ENCODE data around the gene REPIN1.
A peak's percentile ranks its signal among the peaks of the same experiment; 100 is the strongest.

REPIN1 gene

DNA sequence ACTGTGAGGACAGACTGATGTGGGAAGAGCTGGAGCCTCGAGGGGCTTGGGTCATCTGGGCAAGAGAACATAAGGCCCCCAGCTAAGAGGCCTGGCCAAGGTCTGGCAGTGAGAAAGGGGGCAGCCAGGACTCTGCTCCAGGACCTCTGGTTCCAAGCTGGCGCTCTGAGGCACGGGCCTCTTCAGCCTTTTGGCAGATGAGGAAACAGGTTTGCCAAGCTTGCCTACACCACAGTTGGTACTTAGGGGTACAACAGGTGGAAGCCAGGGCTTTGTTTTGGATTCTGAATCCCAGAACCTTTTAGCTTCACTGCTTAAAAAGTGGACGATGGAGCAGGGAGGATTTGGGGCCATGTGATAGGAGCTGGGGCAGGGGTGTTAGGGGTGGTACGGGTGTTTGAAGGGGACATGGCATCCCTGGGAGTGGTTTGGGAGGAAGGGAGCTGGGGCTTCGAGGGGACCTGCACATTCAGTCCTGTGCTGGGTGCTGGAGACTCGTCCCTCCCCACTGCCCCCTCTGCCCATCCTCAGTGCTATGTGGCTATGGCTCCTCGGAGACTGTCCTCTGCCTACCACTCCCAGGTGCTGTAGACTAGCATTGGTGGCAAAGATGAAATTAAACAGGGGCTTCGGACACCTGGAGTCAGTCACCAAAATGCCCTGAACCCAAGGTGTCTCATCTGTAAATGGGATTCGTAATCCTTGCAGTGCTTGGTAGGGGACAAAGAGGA is 40.8 kb downstream of the REPIN1 start:
- DNase-seq: no peak

DNA sequence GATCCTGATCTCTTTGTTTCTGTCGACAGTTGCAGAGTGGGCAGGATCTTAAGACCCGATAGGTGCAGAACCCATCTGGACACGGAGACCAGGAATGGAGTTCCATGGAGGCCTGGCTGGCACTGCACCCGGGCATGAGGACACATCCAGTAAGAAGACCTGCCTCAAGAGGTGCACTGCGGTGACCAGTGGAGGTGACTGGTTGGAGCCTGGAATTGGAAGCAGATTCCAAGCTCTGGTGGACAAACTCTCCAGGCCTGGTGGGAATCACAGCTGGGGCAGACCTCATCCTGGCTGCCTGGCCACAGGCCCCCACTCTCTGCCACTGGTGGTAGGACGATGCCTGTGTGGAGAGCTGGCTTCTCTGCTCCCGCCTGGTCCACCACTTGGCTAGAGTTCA is 41.5 kb downstream of the REPIN1 start:
- no peak for DNase-seq

DNA sequence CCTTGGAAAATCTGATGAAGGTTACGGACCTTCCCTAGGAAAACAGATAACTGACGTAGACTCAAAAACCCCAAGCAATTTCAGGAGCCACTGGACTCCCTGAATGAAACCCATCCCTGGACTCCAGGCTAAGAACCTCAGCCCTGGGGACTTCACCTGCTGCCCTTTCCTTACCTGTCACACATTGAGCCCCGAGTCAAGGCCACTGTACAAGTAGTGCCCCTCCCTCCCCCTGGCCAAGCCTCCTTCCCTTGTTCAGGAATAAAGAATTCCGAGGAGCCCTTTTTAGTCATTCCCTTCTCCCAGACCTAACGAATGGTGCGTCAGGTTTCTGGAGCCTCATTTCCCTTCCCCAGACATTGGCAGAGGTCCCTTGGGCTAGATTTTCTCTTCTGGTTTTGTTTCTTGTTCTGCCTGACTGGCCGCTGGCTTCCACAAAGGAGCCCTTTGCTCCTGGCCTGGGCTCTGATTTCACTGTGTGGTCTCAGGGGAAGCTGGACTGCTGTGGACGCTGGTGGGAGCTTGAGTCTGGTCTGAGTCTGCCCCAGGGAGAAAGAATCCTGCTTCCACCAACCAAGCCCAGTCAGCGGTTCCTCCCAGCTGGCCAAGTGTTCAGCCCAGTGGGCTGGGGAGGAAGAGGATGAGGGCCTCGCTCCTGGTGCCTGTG is 42.2 kb downstream of the REPIN1 start:
- DNase-seq: peak in 1 of 2 donors; percentile 10

DNA sequence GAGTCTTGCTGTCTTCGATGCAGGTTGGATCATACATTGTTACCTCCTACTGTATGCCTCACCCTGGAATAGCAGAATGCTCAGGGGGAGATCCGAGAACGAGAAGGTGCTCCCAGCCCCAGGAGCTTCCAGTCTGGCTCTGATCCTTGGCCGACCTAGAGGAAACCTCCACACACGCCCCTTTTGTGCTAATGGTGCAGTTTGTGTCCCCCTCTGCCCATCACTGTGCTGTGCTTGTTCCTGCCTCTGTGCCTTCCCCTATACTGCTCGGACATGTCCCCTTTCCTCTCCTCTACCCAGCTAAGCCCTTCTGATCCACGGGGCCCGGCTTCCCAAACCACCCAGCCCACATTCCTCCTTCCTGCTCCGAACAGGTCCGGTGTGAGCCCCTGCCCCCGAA is 43.0 kb downstream of the REPIN1 start:
- DNase-seq: no peak

DNA sequence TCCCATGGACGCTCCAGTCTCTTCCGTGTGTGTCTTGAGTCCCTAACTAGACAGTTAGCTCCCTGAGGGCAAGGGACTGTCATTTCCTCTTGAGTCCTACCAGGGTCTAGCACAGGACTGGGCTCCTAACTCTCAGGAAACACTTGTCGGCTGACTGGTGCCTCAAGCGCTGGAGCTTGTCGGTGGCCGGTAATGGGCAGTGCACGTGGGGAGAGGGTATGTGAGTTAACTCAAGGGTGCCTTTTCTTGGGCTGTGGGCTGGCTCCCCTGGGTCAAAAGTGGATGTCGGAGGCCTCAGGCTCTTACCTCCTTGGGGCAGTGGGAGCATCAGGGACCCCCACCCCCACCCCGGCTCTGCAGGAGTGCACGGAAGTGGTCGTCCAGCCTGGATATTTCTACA is 43.4 kb downstream of the REPIN1 start:
- DNase-seq: no peak

DNA sequence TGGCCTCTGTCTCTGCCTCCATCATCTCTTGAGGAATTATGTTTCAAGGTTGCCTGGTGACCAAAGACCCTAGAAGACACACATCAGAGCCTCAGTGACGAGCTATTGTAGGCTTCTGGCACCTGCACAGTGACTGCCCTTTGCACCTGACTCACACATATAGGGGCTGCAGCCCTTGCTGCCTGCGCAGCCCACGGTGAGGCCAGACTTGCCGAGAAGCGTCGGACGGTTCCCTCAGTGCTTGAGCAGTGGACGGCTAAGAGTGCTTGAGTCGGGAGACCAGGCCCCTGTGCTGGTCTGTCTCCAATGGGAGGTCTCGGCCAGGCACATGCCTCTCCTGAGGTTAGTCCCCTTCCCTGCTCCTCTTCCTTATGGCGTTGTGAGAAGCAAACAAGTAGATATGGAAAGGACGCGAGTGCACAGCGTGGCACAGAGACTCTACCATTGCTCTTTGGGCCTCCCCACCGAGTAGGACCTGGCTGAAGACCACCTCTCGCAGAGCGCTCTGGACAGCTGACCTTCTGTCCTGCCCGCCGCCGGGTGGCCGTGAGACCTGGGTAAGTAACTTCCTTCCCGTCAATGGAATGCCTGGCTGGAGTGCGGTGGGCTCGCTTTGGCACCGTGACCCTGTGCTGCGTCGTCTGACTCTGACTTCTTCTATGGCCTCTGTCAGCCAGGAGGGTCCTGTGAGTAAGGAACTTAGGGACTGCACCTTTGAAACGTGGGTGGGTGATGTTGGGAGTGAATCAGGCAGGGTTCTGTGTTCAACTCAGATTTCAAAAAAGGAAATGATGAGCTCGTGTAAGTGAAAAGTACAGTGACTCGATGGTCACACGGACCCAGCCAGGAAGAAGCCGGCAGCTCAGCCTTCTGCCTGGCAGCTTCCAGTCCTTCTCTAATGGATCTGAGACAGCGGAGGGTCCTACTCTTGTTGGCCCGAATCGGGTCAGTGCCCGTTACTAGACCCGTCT is 44.2 kb downstream of the REPIN1 start:
- DNase-seq: no peak

DNA sequence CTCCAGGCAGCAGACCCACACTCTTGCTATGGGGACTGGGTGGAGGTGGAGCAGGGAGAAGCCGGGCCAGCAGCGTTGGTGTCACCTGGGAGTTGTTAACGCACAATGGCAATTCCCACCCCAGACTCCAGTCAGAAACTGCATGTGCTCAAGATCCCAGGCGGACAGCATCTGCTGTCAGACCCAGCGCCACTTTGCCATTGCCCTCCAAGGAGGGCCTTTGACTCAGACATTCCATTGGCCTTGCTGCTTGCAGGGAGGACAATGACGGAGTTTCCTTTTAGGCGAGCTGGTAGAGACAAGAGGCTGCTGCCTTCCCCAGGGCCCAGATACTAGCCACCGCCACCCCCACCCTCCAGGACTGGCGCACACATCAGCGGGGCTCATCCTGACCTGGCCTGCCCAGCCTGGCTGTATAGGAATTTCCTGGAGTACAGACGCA is 45.0 kb downstream of the REPIN1 start:
- DNase-seq: no peak

DNA sequence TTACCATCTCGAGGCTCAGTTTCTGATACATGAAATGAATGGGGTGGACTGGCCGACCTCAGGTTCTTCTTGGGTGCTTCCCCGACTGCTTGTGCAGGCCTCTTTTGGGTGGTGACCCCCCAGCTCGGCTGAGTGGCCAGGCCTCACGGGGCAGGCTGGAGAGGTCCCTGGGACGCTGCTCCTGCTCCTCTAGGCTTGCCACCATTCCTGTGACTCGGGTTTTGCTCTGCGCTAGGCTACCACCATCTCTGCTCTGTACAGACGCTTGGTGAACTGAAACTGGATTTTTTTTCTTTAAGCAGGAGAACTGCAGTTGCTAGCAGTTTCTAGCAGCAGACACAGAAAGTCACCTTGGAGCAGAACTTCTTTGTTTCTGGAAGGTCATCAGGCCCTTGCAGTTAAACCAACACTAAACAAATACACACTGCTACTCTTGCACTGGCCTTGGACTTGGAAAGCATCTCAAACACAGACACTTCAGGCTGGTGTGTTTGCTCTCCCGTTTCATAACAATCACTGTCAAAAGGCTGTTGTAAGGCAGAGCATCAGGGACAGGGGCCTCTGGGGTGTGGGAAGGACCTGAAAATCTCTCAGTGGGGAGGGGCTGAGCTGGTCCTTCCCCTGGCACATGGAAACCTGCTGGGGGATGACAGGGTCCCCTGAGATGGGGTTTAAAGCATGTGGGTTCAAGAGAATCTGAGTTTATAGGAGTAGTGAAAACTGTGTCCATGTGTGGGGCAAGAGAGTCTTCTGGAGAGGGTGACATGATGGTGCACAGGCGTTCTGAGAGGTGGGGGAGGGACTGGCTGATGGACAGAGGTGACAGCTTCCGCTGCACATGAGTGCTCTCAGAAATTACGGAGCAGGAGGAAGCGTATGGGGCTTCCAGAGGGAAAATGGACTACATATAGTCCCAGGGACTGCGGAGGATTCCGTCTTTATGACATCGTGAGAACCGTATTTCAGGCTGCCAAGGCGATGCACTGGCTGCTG is 46.8 kb downstream of the REPIN1 start:
- no peak for DNase-seq

DNA sequence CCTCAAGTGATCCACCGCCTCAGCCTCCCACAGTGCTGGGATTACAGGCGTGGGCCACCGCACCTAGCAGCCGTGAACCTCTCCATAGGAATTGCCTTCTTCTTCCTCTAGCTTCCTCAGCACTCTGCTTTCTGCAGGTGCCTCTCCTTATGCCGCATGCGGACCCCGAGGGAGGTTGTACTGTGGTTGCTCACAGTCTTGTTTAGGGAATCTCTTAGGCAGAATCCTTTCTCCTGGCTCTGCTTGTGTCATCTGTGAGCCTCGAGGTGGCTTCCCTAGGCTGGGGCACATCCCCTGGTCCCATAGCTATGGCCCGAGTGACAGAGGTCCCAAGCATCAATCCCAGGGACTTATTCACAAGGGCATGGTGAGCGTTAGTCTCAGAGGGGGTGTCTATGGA is 48.6 kb downstream of the REPIN1 start:
- DNase-seq: no peak

DNA sequence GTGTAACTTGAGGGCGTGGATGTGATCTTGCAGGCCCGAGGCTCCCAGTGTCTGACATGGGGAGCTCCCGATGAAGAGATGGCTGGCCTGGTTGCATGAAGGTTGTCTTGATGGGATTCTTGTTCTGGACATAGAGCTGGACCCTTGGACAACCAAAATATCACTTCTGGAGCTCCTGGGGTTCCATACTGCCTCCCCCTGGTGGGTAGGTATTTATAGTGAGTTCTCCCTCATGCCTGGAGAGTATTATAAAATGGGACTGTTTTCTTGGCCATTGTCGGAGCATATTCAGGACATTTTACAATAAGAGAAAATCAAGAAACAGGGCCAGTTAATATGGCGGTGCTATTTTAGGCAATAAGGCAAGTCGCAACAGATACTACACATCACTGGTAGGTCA is 49.2 kb downstream of the REPIN1 start:
- no peak for DNase-seq

DNA sequence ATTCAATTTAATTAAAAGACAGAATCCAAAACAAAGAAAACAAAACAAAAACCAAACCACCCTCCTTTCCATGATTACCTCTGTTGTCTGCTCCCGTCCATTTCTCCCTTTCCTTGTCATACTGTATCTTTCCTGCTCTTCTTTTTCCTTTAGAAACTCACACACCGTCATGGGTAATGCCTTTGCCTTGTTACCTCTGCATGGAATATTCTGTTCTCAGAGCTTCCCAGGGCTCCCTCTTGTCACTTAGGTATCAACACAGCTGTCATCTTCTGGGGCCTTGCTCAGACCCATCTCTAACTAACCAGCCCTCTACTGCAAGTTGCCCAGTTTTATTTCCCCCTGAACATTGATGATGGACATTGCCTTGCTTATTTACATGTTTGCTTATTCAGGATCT is 51.6 kb downstream of the REPIN1 start:
- no peak for DNase-seq

DNA sequence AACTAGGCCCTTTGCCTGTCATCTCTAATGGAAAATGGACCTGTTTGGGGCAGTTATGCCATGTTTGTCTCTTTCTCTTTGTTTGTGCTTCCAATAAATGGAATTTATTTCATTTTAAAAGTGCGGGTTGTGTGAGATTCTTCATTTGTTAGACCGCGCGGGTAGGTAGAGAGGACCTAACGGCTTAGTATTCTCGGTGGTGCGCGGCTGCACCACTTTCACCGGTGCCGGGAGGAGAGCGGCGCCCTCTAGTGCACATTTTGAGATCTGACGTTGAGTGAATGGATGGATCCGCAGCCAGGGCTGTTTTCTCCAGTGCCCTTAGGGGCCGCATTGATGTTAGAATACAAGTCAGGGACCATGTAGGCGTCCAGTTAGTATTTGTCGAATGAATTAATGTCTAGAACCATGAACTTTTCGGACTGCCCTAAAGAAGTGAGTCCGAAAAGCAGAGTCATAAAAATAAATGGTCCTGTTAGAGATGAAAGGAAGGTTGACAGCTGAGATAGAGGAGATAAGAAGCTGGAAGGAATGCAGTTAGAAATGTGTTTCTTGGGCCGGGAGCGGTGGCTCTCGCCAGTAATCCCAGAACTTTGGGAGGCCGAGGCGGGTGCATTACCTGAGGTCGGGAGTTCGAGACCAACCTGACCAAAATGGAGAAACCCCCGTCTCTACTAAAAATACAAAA is 52.5 kb downstream of the REPIN1 start:
- DNase-seq: peak; percentile 62 to 84

DNA sequence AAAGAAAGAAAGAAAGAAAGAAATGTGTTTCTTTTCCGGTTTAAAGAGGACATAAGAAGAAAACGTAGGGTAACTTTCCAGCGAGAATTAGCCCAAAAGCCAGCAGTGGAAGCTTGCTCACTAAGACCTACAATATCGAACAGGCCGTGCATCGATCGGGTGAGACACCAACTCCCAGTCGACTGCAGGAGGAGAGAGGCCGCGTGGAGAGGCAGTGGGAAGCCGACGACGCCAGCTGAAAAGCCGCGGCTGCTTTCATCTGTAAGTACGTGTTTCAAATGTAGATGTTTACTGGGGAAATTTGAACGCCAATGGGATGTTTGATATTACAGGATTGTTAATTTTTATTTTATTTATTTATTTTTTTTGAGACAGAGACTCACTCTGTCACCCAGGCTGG is 53.2 kb downstream of the REPIN1 start:
- DNase-seq: no peak

Measured in hippocampal formation (tissue), 2 donors.